Right lobe of liver (tissue), 4 donors: ENCODE measurements around the gene NCCRP1.

Experiments used
- CTCF ChIP-seq, 4 donors: fragments of 200-600 bp in 3 of 4; fragments of 450-650 bp in 1 of 4; IDR thresholded peaks; one replicate each; pipeline versions ENCODE4 v1.5.1 to v1.8.0; 2016 to 2022; ENCODE audit warnings: antibody characterized with exemption in 4 of 4, mild to moderate bottlenecking in 2 of 4
- POLR2A ChIP-seq: fragments of 450-650 bp; IDR thresholded peaks from one replicate; pipeline ENCODE4 v1.6.1; 2017; ENCODE audit warnings: antibody characterized with exemption, mild to moderate bottlenecking
- donor health status: DM: no; HTN: no; CAD: no.
- donor health status: DM: no; HTN: no; CAD: no.
- donor health status: DM: no; HTN: yes; CAD: no.

- TF ChIP-seq CTCF (IDR thresholded peaks at IDR 0.05) (no peak), POLR2A (no peak)
Observed at GRCh38 chr19:39154100-39154628, 42.6 kb upstream of the NCCRP1 start.
